Aorta (tissue), 5 donors: ENCODE data around the gene PRKAG2. TPM values are rescaled to one million over a fixed set of nuclear protein-coding genes. Genes with fewer than 3 reads are reported as not detected.
A peak's percentile ranks its signal among the peaks of the same experiment; 100 is the strongest.

Experiments
- ATAC-seq: fragments of 200-7000 bp; cut with Tn5 transposase; one replicate; pipeline ENCODE4 v1.9.1; 2022; ENCODE audit warnings: moderate library complexity; ENCODE audit not compliant: low FRiP score
- DNase-seq, 2 donors: peaks; one replicate each; pipeline ENCODE4 v3.0.0-alpha.2; 2020
- H3K27ac ChIP-seq, 2 donors: one replicate each; pipeline ENCODE4 v1.5.1; 2013; ENCODE audit warnings: low read length in 2 of 2, mild to moderate bottlenecking in 2 of 2, moderate library complexity in 2 of 2, control low read depth in 1 of 2, inconsistent platforms in 1 of 2, low read depth in 1 of 2
- H3K27me3 ChIP-seq, 2 donors: one replicate each; pipeline ENCODE4 v1.6.1; 2013; ENCODE audit warnings: control low read depth in 1 of 2, low read length in 1 of 2, mild to moderate bottlenecking in 1 of 2, moderate library complexity in 1 of 2; ENCODE audit not compliant: insufficient read depth in 2 of 2, control insufficient read depth in 1 of 2
- H3K36me3 ChIP-seq, 2 donors: one replicate each; pipeline ENCODE4 v1.6.1; 2013; ENCODE audit warnings: control low read depth in 1 of 2, low read length in 1 of 2, mild to moderate bottlenecking in 1 of 2; ENCODE audit not compliant: insufficient read depth in 2 of 2, control insufficient read depth in 1 of 2
- H3K4me1 ChIP-seq, 2 donors: one replicate each; pipeline ENCODE4 v1.6.1; 2013; ENCODE audit warnings: low read length in 2 of 2, control low read depth in 1 of 2, mild to moderate bottlenecking in 1 of 2, moderate library complexity in 1 of 2; ENCODE audit not compliant: insufficient read depth in 2 of 2, control insufficient read depth in 1 of 2
- H3K4me3 ChIP-seq, 2 donors: one replicate each; pipeline ENCODE4 v1.5.1; 2013; ENCODE audit warnings: low read length in 2 of 2, control low read depth in 1 of 2, mild to moderate bottlenecking in 1 of 2
- H3K9me3 ChIP-seq: one replicate; pipeline ENCODE4 v1.6.1; 2013; ENCODE audit warnings: mild to moderate bottlenecking, low read length; ENCODE audit not compliant: control insufficient read depth
- WGBS, 2 donors: extraction: QIAGEN DNeasy Blood & Tissue Kit; methylation state at CpG; one replicate each; pipeline ENCODE4 v1.1.7; 2013; 5-methylcytosine and 5-hydroxymethylcytosine counted together
- intact Hi-C, 2 donors: fragments of 100-400 bp; cut with DNase I; formaldehyde crosslinking; loops; one replicate each; pipeline versions ENCODE4 v1.14.2 to v1.15.0; 2022
- polyA plus RNA-seq, 2 donors: library from polyadenylated mRNA; stranded (reverse); fragments of 200-250 nt; gene quantifications; one replicate each; pipeline ENCODE4 v1.2.3, GENCODE V29; 2013
- total RNA-seq, 2 donors: library from RNA; stranded (reverse); fragmentation: NEBNext Ultra II Directional; extraction: Animal tissue kit (Norgen Biotek cat#: 25700); gene quantifications; one replicate each; pipeline ENCODE4 v1.2.1, GENCODE V29; 2021
- donor health status: healthy with polysubstance abuse.
- donor health status: Bipolar disorder and iron deficiency.
- donor health status: DM: no; HTN: no; CAD: no.
- donor health status: DM: no; HTN: no; CAD: no.
- donor health status: DM: yes; HTN: yes; CAD: no.

The PRKAG2 gene
- total and polyA plus RNA-seq, 4 donors, result 34.0 to 69.9 (median 52.6) TPM

DNA sequence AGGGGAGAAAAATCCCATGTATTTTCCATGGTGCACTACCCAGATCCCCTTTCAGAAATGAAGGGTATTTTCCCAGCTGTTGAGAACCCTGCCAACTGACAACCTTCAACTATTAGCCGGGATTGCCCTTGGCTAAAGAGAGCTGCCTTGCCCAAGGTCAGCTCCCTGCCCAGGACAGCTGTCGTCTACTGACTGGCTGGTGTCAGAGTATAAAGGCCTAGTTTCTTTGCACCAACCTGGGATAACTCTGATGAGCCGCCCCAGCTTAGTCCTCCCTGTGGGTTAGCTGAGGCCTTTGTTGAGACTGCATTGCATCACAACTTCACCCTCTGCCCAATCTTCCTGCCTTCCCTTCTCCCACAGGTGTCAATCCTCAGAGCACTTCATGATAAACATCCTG lies 210.0 kb downstream of the PRKAG2 start:
- H3K27ac ChIP-seq, result no peak overlapping the region
- intact Hi-C loops, result loop anchor here in 1 of 2 donors (5.0 kb wide), 1 partner anchor 35 kb away; no protein-coding TSS in a partner anchor
- no peak overlapping the region for H3K4me3 ChIP-seq
- DNase-seq, result no peak
- H3K4me1 ChIP-seq, result peaks cover 4 to 5% of the 10 kb centered on the region in 2 donors
- no peaks in the 10 kb centered on the region for H3K27me3 ChIP-seq
- no peaks in the 10 kb centered on the region for H3K9me3 ChIP-seq
- 98 to 100% methylated on average over 3 of the region's 3 CpGs for WGBS, 2 donors
- no peak for ATAC-seq
- H3K36me3 ChIP-seq, result no peaks in the 10 kb centered on the region

DNA sequence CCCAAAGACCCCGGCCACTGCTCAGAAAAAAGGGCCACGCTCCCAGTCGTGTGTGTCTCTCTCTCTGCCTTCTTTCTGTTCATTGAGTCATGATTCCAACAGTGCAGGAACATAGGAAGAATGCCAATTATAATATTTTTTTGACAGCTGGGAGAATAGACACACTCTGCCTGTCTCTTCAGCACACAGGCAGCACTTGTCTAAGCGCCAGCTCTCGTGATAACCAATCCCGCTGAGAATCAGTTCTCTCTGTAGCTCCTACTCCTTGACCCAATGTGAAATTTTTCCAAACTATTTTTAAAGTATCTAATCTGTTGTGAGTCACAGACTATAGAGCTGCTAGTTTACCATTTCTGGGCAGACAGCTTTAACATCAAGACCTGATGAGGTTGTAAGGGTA lies 211.5 kb downstream of the PRKAG2 start:
- peak; percentile 68 for ATAC-seq
- H3K27ac ChIP-seq, result peak overlapping the region in 1 of 2 donors; percentile 62
- no peaks in the 10 kb centered on the region for H3K27me3 ChIP-seq
- no peaks in the 10 kb centered on the region for H3K9me3 ChIP-seq
- no peaks in the 10 kb centered on the region for H3K36me3 ChIP-seq
- intact Hi-C loops, result loop anchor here (1.0 to 5.0 kb wide), 2 partner anchors 14 to 33 kb away; no protein-coding TSS in a partner anchor
- peak; percentile 77 to 89 for DNase-seq
- peaks cover 4 to 5% of the 10 kb centered on the region in 2 donors for H3K4me1 ChIP-seq
- 2 to 4% methylated on average over 6 of the region's 6 CpGs for WGBS, 2 donors
- H3K4me3 ChIP-seq, result no peak overlapping the region

DNA sequence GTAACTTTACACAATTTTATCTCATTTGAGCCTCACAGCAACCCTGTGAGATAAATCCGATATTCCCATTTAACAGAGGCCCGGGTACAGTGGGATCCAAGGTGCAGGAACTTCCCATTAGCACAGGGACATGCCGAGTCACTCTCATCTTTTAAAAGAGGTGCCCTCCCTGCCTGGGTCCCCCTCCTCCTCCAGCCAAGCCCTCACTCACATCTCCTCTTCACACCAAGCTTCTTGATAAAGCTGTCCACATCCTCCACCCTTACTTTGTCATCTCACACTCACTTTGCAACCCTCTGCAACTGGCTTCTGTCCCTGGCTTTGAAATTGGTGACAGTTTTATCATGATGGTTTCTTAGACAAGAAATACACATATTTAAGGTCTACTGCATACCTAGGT lies 212.6 kb downstream of the PRKAG2 start:
- Histone ChIP-seq H3K27me3 (no peaks in the 10 kb centered on the region), H3K27ac (no peak overlapping the region), H3K4me3 (no peak overlapping the region), H3K36me3 (no peaks in the 10 kb centered on the region), H3K4me1 (peaks cover 4 to 5% of the 10 kb centered on the region in 2 donors), H3K9me3 (no peaks in the 10 kb centered on the region)
- DNase-seq (no peak), ATAC-seq (no peak)
- WGBS, 2 donors, result 96 to 97% methylated on average over 3 of the region's 3 CpGs
- intact Hi-C loops, result no loop called here

DNA sequence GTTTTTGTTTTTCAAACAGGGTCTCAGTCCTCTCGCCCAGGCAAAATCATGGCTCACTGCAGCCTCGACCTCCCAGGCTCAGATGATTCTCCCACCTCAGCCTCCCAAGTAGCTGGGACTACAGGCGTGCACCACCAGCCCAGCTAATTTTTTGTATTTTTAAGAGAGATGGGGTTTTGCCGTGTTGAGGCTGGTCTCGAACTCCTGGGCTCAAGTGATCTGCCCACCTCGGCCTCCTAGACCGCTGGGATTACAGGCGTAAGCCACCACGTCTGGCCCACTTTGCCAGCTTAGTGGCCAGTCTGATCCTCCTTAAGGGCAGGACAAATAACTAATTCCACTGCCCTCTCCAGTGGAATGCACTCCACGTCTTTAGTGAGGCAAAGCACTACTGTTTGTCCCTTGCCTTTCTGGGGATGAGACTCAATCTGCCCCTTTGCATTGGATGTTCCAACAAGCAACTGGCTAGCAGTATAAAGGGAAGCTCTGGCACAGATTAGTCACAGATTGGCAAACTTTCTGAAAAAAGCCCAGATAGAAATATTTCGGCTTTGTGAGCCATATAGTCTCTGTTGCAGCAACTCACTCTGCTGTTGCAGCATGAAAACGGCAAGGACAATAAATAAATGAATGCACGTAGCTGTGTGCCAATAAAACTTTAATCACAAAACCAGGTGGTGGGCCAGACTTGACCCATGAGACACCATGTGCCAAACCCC lies 213.4 kb downstream of the PRKAG2 start:
- DNase-seq, result no peak
- Histone ChIP-seq H3K36me3 (no peaks in the 10 kb centered on the region), H3K4me1 (peaks cover 4 to 5% of the 10 kb centered on the region in 2 donors), H3K27me3 (no peaks in the 10 kb centered on the region), H3K27ac (no peak overlapping the region), H3K9me3 (no peaks in the 10 kb centered on the region), H3K4me3 (no peak overlapping the region)
- intact Hi-C loops, result no loop called here
- 82 to 83% methylated on average over 13 of the region's 13 CpGs for WGBS, 2 donors
- ATAC-seq, result no peak

DNA sequence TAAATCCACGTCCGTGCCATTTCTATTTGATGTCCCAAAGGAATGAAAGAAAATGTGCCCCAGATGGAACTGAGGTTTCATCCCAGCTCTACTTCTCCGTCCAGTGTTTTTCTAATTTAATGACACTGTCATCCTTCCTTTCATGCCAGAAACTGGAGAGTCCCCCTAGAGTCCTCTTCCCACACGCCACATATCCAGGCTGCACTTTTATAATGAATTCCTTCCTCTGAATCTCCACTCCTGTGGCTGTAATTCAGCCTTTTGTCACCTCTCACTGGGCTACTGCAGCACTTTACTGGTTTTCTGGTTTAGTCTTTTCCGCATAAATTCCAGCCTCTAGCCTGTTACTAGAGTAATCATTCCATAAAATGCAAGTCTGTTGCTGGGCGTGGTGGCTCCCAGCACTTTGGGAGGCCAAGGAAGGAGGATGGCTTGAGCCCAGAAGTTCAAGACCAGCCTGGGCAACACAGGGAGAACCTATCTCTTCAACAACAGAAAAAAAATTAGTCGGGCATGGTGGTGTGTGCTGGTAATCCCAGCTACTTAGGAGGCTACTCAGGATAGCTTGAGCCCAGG lies 214.6 kb downstream of the PRKAG2 start:
- Histone ChIP-seq H3K36me3 (no peaks in the 10 kb centered on the region), H3K27me3 (no peaks in the 10 kb centered on the region), H3K4me1 (peaks cover 4 to 5% of the 10 kb centered on the region in 2 donors), H3K4me3 (no peak overlapping the region), H3K27ac (no peak overlapping the region), H3K9me3 (no peaks in the 10 kb centered on the region)
- 86 to 88% methylated on average over 7 of the region's 7 CpGs for WGBS, 2 donors
- DNase-seq, result no peak
- intact Hi-C loops, result no loop called here
- ATAC-seq, result no peak

DNA sequence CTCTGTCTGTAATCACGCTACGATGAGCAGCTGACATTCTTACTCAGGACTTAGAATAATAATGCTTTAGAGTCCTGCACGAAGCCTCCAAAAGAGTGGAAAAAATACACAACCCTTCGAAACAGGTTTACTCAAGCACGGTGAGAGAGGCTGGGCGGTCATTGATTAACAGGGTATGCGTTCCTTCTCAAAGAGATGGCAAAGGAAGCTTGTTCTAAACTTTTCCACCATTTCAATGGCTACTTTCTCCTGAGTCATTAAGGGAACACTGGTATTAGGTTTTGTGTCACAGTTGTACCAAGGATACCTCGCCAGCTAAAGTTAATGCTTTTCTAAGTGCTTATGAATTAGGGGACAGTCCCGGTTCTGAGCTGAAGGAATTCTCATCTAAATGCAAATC lies 215.3 kb downstream of the PRKAG2 start:
- intact Hi-C loops, result no loop called here
- DNase-seq (no peak), ATAC-seq (no peak)
- H3K36me3 ChIP-seq, result no peaks in the 10 kb centered on the region
- WGBS, 2 donors, result 96 to 98% methylated on average over 9 of the region's 9 CpGs
- peaks cover 4 to 5% of the 10 kb centered on the region in 2 donors for H3K4me1 ChIP-seq
- H3K9me3 ChIP-seq, result no peaks in the 10 kb centered on the region
- H3K4me3 ChIP-seq, result no peak overlapping the region
- H3K27ac ChIP-seq, result no peak overlapping the region
- no peaks in the 10 kb centered on the region for H3K27me3 ChIP-seq

DNA sequence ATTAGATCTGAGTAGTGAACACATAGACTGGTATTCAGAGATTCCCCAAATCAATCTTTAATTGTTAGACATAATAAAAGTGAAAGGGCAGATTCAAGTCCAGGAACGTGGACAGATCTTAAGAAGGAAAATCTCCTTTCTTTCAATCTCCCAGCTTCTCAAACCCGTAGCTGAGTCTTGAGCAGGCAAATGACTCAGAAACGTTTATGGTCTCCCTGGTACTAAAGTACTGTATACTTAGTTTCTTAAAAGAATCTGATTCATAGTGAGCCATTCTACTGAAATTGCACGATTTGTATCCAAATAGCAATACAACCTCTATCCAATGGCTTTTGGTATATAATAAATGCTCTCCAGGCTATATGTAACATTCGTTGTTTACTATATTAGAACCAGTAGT lies 216.8 kb downstream of the PRKAG2 start:
- DNase-seq (no peak), ATAC-seq (no peak)
- intact Hi-C loops, result no loop called here
- no peaks in the 10 kb centered on the region for H3K27me3 ChIP-seq
- no peak overlapping the region for H3K4me3 ChIP-seq
- peaks cover 4% of the 10 kb centered on the region in 2 donors for H3K4me1 ChIP-seq
- H3K27ac ChIP-seq, result no peak overlapping the region
- 86 to 90% methylated on average over 5 of the region's 5 CpGs for WGBS, 2 donors
- no peaks in the 10 kb centered on the region for H3K36me3 ChIP-seq
- no peaks in the 10 kb centered on the region for H3K9me3 ChIP-seq

DNA sequence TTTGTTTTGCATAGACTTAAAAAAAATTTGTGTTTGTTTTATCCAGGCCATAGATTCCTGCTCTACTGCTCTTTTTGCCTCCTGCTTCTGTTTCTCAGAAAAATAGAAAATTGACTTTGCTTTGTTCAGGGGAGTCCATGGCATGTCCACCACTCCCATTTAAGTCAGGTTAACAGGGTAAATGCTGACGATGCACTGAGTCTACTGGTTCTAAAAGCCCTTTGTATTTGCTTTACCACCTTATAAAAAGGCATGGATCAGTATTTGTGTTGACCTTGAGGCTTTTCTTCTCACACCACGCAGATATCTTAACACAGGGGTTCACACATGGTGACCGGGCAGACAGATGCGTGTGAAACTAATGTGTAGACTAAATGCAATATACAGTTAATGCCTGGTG lies 217.7 kb downstream of the PRKAG2 start:
- DNase-seq, result no peak
- Histone ChIP-seq H3K4me1 (no peaks in the 10 kb centered on the region), H3K4me3 (no peak overlapping the region), H3K27me3 (no peaks in the 10 kb centered on the region), H3K9me3 (no peaks in the 10 kb centered on the region), H3K36me3 (no peaks in the 10 kb centered on the region), H3K27ac (no peak overlapping the region)
- WGBS, 2 donors, result 93% methylated on average over 4 of the region's 4 CpGs
- no peak for ATAC-seq
- intact Hi-C loops, result no loop called here

DNA sequence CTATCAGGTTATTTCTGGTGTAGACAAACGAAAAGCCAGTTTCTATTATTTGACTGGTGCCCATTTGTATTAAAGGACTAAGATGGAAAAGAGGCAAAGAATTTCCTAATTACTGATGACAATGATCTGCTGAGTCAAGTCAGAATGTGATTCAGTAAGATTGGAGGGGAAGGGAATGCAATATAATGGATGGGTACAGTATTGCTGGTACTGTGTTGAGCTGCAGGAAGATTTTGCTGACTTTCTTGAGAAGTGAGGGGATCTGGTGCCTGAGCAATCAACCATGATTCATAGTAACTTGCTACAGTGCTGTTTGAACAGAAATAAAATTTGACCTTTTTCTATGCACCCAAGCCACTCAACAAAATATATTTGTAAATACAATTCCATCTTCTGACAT lies 218.1 kb downstream of the PRKAG2 start:
- DNase-seq (no peak), ATAC-seq (no peak)
- 90% methylated on average over 1 of the region's 1 CpG for WGBS, 2 donors
- Histone ChIP-seq H3K4me1 (no peaks in the 10 kb centered on the region), H3K27ac (no peak overlapping the region), H3K27me3 (no peaks in the 10 kb centered on the region), H3K4me3 (no peak overlapping the region), H3K9me3 (no peaks in the 10 kb centered on the region), H3K36me3 (no peaks in the 10 kb centered on the region)
- intact Hi-C loops, result no loop called here
